Endometrial microvascular endothelial cells (primary cell): Measurements from ENCODE around the gene ZNF22. TPM values are rescaled to one million over a fixed set of nuclear protein-coding genes. Genes with fewer than 3 reads are reported as not detected.

Experiments
- in situ Hi-C: cut with HindIII; loops from 2 replicates; pipeline ENCODE4 v1.10.0; 2017; ENCODE audit warnings: low sequenced_read_pairs, low pct_unique_long_range_greater_than_20kb; ENCODE audit errors: inconsistent ontology term
- total RNA-seq: library from RNA; depleted of rRNA; stranded (reverse); fragments of >200 nt; gene quantifications from one replicate; pipeline ENCODE4 v1.2.3, GENCODE V29; 2015; ENCODE audit errors: inconsistent ontology term

ZNF22 gene
- total RNA-seq, 1 donor from 2014 or later: 29.2 TPM

DNA sequence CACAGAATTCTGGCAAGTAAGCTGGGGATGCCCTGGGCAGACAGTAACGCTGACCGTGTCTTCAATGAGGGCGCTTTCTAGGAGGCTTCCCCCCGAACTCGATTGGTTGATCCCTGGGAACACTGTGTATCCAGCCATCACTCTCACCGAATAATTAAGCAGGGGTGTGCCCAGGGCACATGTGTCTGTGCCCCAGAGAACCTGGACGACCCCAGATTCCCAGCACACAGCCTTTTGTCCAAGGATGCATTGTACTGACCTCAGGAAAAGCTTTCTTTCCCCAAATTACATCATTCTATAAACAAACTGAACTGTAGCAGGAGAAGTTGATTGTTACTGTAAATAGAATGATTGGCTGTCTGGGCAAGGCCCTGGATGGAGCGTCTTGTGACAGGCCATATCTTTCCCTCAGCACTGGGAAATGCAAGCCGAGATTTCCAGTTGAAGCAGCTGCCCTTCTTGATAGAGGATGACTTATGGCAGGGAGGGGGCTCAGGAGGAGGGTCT lies 15.5 kb upstream of the ZNF22 start:
- in situ Hi-C loops: no loop called here

DNA sequence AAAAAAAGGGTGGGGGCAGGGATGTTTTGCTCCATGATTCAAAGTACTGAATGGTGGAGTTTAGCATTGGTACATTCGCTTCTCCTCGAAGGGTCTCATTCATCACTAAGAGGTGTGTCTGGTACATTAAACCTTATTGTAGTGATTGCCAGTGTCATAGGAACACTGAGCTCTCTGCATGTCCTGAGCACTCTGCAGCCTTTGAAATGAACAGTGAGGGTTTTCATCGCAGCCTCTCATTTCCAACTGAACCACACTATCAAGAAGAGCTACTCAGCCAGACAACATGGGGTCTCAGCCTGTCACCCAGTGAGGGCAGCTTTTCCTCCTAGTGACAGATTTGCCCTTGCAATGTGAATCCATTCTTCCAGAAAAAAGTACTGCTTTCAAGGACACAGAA lies 14.5 kb upstream of the ZNF22 start:
- in situ Hi-C loops: no loop called here

DNA sequence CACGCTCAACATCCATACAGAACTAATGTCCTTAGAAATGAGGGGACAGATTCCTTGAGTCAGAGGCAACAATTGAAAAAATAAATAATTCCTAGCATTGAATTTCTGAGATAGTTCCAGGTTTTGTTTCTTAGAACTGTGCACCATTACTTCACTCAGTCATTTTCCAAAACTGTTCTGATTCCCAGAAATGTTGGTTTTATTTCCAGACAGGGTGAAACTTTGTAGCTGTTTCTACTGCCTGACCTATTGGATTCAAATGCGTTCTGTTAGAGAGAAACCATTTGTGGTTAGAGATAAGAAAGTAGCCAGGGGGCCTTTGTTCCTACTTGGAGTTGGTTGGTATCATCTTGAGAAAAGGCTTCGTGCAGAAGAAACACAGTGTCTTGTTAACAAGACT lies 14.1 kb upstream of the ZNF22 start:
- in situ Hi-C loops: no loop called here

DNA sequence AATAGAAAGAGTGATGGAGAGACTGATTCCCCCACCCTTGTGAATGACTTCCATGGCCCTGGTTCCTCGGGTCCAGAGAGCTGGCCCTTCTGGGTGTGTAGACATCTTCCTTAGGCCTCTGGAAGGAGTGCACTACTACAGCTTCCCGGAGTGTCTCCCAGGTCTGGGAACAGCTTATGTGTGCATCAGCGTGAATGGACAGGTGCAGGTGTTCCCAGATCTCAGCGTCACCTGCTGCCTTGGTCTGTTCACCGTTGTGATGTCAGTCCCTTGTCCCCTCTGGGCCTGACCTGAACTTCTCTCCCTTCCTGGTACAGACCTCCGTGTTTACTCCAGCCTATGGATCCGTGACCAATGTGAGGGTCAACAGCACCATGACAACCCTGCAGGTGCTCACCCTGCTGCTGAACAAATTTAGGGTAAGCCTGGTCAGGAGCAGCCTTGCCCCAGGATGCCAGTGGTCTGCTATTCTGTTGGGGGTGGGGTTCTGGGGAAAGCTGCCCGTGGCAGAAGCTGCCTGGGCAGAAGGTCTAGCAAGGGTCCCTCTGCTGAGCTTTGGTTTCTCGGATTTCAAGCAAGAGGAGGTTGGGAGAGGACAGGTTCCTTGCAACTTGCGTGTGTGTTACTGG lies 11.7 kb upstream of the ZNF22 start:
- in situ Hi-C loops: no loop called here

DNA sequence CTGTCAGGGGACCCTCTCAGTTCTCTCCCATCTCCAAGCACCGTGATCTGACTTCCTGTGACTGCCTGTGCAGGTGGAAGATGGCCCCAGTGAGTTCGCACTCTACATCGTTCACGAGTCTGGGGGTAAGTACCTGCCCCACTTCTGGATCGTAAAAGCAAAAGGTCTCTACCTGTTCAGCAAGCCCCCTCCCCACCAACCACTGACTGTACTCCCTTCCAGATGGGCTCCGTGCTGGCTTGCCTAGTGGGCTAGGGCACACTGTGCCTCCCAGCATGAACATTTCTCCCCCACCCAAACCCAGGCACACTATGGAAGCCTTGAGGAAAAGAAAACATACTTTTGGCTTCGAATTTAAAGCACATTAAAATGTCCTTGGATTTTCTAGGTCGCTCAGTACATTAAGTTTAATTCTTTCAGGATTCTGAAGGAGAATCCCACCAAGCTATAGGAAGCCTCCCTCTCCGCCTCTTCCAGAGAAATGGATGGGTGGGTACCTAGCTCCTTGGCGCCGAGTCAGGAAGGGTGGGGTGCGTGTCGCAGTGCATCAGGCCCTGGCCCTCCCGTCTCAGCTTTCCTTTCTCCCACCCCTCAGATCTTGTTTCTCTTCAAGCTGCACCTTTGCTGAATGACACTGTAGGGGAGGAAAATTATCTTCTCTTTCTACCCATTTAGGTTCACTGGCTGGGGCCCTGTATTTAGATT lies 11.0 kb upstream of the ZNF22 start:
- in situ Hi-C loops: no loop called here

DNA sequence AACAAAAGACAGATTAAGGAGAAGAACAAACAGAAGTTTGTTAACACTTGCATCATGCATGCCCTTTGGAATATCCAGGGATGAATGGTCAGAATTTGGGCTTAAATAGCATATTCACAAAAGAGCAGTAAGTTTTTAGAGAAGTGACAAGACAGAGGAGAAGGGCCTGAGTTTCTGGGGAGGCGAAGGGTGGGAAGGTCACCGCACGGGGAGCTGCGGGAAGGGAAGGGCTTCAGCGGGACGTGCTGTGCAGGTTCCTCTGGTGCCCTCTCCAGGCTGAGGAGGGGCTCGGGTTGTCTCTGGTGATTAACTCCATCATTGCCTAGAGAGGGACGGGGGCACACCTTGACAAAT lies 10.4 kb upstream of the ZNF22 start:
- in situ Hi-C loops: no loop called here

DNA sequence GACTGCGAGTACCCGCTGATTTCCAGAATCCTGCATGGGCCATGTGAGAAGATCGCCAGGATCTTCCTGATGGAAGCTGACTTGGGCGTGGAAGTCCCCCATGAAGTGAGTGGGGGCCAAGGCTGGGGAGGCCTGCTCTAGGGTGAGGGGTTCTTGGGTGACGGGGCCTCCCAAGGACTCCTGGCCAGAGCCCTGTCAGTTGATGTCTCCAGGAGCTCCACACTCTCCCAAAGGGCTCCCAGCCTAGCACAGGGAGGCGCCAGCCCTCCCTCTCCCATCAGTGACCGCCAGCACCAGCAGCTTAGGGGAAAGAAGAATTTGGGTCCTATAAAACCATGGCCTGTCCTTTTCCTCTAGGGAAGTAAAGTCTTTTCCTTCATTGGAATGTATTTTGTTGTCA lies 9.8 kb upstream of the ZNF22 start:
- in situ Hi-C loops: no loop called here

DNA sequence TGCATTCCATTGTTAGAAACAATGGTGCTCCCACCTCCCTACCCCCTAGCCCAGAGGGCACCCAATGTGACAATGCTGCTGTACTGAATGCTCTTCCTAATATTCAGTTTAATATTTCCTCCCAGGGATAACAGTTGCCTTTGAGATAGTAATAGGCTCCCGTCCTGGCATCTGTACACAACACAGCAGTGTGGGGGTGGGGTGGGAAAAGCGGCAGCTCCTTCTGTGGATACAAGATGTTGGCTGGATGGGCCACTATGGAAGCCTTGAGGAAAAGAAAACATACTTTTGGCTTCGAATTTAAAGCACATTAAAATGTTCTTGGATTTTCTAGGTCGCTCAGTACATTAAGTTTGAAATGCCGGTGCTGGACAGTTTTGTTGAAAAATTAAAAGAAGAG lies 9.2 kb upstream of the ZNF22 start:
- in situ Hi-C loops: no loop called here

DNA sequence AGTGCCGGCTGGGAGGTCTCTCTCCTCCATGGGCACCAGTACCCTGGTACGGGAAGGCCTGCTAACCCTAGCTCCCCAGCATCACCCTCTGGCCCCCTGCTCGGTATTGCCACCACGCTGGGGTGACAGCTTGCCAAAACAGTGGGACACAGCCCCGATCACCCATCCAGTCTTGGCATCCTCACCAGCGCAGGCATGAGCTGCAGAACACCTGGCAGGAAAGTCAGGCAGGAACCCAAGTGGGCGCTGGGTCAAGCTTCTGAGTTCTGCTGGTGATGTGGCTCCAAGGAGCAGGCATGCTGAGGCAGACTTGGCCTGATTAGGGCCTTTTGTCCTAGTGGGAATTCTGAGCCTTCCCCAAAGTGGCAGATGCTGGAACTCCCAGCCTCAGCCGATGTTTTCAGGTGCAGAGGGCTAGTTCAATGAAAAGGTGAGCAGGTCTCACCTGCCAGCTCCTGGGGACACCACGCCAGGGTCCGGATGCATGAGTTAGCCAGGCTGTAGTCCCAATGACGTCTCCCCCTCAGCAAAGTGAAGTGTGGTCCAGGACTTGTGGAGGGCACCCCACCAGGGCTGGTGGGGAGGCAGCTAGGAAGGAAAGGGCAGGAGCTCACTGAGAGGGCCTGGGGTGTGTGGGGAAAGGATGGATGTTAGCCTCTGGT lies 8.5 kb upstream of the ZNF22 start:
- in situ Hi-C loops: no loop called here

DNA sequence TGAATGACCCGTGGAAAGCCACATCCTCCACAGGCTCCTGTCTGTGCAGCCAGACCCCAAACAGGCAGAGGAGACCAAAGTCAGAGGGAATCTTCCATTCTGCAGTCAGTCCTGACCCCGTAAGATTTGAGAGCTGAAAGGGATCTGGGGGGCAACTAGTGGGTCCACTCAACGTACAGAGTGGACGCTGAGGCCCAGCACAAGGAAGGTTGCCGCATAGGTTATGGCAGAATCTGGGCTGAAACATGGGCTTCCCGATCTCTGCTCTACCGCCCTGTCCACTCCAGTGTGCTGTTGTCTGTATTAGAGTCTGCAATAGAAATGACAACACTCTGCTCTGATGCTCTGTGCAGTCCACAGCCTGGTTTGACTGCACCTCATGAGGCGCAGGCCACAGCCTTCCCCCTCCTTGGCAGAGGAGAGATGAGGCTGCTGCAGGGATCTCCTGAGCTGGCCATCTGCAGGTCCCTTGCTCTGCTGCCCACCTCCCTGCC lies 7.9 kb upstream of the ZNF22 start:
- in situ Hi-C loops: no loop called here

DNA sequence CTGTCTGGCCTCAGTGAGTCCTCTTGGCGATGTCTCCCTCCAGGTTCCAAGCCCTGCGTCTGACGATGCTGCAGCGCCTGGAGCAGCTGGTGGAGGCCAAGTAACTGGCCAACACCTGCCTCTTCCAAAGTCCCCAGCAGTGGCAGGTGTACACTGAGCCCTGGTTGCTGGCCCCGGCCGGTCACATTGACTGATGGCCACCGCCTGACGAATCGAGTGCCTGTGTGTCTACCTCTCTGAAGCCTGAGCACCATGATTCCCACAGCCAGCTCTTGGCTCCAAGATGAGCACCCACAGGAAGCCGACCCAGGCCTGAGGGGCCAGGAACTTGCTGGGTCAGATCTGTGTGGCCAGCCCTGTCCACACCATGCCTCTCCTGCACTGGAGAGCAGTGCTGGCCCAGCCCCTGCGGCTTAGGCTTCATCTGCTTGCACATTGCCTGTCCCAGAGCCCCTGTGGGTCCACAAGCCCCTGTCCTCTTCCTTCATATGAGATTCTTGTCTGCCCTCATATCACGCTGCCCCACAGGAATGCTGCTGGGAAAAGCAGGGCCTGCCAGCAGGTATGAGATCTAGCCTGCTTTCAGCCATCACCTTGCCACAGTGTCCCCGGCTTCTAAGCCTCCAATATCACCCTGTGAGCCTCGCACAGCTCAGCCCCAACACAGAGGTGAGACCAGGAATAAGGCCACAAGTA lies 7.3 kb upstream of the ZNF22 start:
- in situ Hi-C loops: no loop called here

DNA sequence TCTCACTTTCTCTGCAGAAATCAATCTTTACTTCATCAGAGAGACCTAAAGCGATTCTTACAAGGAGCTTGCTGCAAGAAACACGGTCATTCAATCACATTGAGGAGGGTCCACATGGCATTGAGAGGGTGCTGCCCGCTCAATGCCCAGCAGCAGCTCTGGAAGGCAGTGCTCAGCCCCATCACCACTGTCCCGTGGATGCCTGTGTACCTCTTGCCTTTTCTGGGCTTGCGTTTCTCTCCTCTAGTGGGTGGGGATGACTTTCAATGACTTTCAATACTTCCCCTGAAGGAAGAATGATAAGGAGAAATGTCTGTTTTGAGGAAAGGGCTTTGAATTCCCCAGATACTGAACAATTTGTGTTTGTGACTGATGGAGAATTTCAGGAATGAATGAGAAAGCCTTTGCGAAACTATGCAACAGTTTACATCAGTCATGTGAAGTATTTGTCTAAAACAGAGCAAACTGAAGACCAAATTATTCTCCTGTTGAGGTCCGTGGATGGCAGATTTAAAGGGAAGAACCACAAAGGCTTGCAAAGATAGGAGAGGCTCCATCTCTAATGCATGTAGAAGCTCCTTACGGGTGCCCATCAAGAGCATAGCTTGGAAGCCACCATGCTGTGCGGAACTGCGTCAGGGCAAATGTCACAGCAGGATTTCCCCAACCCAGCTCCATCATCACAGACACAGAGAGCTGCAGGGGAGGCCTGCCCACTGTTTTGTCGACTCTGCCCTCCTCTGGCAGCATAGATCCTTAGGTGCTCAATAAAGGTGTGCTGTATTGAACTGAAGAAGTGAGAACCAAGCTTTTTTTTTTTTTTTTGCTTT lies 6.6 kb upstream of the ZNF22 start:
- in situ Hi-C loops: no loop called here

DNA sequence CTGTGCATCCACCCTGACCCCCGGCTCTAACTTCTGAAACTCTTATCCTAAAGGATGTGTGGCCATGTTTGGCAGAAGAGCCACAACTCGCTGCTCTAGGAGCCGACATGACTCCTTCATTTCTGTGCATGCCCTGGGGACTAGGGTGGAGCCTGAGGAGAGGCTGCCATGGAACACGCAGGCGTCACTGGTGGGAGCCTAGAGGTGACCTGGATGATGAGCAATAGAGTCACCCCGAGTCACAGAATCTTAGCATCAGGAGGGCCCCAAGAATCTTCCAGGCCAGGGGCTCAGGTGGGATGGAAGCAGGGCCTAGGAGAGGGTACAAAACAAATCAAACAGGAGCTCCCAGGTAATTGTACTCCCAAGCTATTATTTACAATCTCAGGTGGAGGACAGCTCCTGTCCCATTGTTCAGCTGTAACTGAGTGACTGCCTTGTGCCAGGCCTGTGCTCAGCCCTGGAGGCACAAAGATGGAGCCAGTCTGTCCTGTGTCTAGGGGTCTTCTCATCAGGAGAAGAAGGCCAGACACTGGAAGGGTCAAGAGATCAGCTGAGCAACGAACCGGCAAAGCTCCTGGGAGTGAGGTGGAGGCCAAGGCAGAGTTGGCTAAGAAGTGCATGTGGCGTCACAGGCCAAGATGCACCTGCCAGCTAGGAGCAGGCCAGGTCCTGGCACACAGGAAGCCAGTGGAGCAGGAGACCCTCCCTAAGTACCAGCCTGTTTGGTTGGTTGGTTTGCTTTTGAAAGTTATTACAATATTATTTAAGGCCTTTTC lies 5.8 kb upstream of the ZNF22 start:
- in situ Hi-C loops: no loop called here

DNA sequence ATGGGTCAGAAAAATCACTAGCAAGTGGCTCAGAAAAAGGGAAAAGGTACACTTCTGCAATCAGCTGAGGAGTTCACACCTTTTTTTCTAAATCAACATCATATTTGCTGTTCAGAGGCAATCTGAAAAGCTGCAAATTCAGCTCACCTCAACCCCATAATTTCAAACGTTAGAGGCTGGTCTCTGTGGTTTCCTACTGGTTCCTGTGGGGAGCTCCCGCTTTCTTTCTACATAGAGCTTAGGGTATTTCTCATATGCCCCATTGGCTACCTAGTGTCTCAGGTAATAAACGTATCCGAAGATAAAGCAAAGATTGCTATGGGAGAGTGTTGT lies 5.2 kb upstream of the ZNF22 start:
- in situ Hi-C loops: no loop called here

DNA sequence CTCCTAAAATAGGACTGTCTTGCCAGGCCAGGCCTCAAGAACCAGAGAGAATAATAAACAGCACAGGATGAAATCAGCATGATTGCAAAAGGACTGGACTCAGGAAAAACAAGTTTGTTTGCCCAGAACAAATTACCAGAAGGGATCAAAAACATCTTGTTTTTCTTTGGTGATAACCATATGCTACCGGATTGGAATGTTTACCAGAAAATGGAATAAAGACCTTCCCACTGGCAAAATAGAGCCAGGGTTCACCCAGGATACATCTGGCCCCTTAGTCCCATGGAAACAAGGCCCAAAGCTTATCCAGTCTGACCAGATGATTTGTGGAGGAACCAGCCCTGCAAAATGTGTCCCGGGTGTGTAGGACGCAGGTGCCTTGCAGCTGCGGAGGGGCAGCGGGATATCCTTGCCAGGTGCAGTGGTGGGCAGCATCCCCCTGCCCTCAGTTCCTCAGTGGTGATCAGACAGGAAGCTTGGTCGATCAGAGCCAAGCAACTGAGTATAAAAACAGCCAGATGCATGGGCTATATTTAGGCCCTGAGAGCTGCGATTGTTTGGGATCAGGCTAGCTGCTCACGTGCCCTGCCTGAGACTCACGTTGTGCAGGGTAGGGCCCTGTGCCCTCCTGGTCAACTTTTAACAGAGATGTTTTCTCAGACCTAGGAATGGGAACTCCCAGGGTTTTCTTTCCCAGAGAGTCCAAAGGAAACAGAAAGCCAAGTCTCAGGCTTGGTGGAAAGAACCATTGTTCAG lies 4.6 kb upstream of the ZNF22 start:
- in situ Hi-C loops: no loop called here

DNA sequence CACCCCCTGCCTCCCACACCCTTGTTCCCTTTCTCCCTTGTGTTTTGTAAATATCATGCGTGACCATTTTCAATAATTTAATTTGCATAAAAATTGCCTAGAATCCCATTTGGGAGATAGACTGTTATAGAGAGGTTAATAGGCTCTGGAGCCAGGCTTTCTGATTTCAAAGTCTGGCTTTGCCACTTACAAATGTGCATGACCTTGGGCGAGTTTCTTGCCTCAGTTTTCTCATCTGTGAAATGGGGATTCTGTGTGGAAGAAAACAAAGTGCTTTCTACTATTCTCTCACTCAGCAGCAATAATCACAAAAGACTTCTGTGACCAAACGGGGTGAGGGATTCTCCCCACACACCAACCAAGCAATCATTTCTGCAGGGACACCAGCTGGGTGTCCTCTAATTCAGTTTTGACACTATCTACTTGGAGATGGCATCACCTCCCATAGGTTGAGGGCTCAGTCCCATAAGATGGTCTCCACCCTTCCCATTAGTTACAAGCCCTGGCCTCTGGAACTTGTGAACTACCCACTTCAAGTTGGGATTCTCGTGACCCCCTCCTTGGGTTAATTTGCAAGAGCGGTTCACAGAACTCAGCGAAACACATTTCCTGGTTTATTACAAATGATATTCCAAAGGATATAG lies 3.5 kb upstream of the ZNF22 start:
- in situ Hi-C loops: no loop called here

DNA sequence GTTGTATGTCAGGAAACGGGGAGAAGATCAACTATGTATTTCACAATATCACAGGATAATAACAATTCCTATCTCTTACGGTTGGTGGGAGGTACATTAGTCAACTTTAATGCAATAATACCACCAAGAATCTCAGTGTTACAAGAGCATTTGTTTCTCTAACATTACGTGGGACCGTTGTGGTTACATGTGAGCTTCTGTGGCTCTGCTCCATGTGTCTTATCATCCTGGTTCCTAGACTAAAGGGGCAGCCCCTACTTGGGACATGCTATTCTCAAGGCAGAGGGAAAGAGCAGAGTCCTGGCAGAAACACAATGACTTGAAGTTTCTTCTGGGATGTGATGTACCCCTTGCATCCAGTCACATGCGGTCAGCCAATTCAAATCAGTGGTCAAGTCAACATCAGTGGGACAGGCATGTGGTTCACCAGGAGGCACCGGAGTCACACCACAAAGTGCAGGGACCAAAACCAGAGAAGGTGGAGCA lies 2.5 kb upstream of the ZNF22 start:
- in situ Hi-C loops: no loop called here
